Suprapubic skin (tissue), 4 donors: ENCODE measurements around the gene ITPRIPL2.
A peak's percentile ranks its signal among the peaks of the same experiment; 100 is the strongest.

Experiments
- CTCF ChIP-seq, 2 donors: fragments of 200-600 bp in 1 of 2; fragments of 450-650 bp in 1 of 2; sonication (generic) in 1 of 2; IDR thresholded peaks; one replicate each; pipeline ENCODE4 v1.5.1; 2016 to 2019; ENCODE audit warnings: antibody characterized with exemption in 2 of 2, mild to moderate bottlenecking in 1 of 2, moderate library complexity in 1 of 2
- POLR2A ChIP-seq, 2 donors: fragments of 450-650 bp; IDR thresholded peaks; one replicate each; pipeline ENCODE4 v1.6.1; 2017; ENCODE audit warnings: antibody characterized with exemption in 2 of 2, mild to moderate bottlenecking in 2 of 2, moderate library complexity in 2 of 2
- POLR2AphosphoS5 ChIP-seq, 3 donors: sonication (generic); formaldehyde crosslinking; IDR thresholded peaks; one replicate each; pipeline ENCODE4 v1.6.1; 2017; ENCODE audit warnings: antibody characterized with exemption in 3 of 3

DNA sequence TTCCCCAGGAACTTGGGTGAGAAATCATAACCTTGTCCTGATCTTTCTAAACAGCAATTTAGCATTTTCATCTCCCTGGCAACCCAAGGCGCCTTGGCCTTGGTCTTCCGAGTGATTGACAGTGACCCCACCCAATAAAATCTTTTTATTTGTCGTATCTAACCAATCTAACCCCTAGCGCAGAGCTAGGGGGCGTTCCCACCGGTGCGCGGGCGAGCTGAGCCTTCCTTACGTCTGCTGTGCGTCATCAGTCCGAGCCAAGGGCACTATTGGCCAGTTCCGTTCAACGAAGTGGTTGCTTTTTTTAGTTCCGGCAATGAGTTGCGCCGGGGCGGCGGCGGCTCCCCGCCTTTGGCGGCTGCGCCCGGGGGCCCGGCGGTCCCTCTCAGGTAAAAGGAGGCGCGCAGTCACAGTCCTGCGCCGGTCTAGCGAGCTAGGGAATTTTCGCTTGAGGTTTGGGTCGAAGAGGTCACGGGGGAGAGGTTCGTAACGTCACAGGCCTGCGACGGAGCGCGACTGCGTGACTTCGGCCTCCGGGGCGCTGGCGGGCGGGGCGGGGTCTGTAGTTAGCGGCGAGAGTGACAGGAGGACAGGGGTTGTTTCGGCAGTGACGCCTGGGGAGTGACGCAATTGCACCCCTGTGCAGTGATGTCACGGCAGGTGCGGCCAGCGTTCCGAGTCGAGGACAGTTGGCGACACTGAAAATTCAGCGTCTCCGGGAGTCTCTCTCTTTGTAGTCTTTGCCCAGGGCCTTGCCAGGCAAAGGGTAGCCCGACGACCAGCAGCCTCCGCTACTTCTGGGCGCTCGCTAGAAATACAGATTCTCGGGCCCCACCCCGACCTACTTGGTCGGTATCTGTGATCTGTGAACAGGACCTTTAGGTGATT is 46.2 kb upstream of the ITPRIPL2 start, which contains the start of gene COQ7:
- TF ChIP-seq POLR2A (IDR thresholded peaks at IDR 0.05) (peak; percentile 7 to 13), CTCF (IDR thresholded peaks at IDR 0.05) (no peak), POLR2AphosphoS5 (IDR thresholded peaks at IDR 0.05) (peak in 2 of 3 donors; percentile 61 to 85)
